ENCODE data around the gene ECSCR. TPM values are rescaled to one million over a fixed set of nuclear protein-coding genes. Genes with fewer than 3 reads are reported as not detected.

The ECSCR gene
- total and polyA plus RNA-seq, 2 donors (not counting 3 experiments of a cell fraction or from before 2014, with no cell fraction given): 365 to 1,085 TPM

DNA sequence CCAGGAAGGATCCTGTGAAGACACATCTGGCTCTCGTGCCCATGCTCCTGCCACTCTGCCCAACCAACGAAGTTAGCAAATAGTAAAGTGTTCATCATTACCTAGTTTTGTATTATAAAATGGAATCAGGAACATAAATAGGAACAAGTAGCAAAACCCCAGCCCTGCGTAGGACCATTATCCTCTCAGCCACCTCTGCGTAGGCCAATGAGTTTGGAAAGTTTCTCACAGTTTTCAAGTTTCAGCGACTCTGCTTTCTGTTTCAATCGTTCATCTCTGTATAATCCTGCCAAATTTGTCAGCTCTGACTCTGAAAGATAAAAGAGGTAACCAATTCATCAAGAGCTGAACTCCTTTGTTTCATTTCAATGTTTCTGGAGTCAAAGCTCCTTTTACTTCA, 48.6 kb downstream of the ECSCR start:
- no peak overlapping the region for H2AFZ ChIP-seq (ENCODE audit: low read depth, low read length)
- H3K27me3 ChIP-seq (ENCODE audit: control insufficient read depth in 2 of 2, insufficient read depth in 2 of 2, low read length in 2 of 2): no peaks in the 10 kb centered on the region
- H3K9me3 ChIP-seq (replicated peaks; ENCODE audit: control insufficient read depth, insufficient read depth, low read length): no peaks in the 10 kb centered on the region
- POLR2A ChIA-PET: no interaction called here
- TF ChIP-seq GATA2 (IDR thresholded peaks at IDR 0.05; ENCODE audit: insufficient read depth, insufficient read length, low read depth, low read length) (no peak), MAX (IDR thresholded peaks at IDR 0.05; ENCODE audit: insufficient read depth, insufficient read length) (no peak), MYC (IDR thresholded peaks at IDR 0.05; ENCODE audit: low read depth, low read length) (no peak), EZH2 (IDR thresholded peaks at IDR 0.05; ENCODE audit: borderline replicate concordance, low read depth, low read length, severe bottlenecking) (no peak), POLR2AphosphoS5 (IDR thresholded peaks at IDR 0.05; ENCODE audit: insufficient read depth, low read depth, low read length) (no peak), POLR2A (IDR thresholded peaks at IDR 0.05; ENCODE audit: low read depth, low read length) (no peak), FOS (IDR thresholded peaks at IDR 0.05; ENCODE audit: borderline replicate concordance, insufficient read depth, low read length) (no peak), JUN (IDR thresholded peaks at IDR 0.05; ENCODE audit: borderline replicate concordance, insufficient read depth, insufficient read length, low read depth) (no peak)
- TF ChIP-seq, protein P1, sequence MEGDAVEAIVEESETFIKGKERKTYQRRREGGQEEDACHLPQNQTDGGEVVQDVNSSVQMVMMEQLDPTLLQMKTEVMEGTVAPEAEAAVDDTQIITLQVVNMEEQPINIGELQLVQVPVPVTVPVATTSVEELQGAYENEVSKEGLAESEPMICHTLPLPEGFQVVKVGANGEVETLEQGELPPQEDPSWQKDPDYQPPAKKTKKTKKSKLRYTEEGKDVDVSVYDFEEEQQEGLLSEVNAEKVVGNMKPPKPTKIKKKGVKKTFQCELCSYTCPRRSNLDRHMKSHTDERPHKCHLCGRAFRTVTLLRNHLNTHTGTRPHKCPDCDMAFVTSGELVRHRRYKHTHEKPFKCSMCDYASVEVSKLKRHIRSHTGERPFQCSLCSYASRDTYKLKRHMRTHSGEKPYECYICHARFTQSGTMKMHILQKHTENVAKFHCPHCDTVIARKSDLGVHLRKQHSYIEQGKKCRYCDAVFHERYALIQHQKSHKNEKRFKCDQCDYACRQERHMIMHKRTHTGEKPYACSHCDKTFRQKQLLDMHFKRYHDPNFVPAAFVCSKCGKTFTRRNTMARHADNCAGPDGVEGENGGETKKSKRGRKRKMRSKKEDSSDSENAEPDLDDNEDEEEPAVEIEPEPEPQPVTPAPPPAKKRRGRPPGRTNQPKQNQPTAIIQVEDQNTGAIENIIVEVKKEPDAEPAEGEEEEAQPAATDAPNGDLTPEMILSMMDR (IDR thresholded peaks at IDR 0.05; ENCODE audit: extremely low read depth in 1 of 2, insufficient read depth in 1 of 2, low read depth in 1 of 2, low read length in 2 of 2): no peak
- peaks cover 2 to 10% of the 10 kb centered on the region in 2 experiments for H3K36me3 ChIP-seq (ENCODE audit: control insufficient read depth in 2 of 2, extremely low read depth in 1 of 2, insufficient read depth in 2 of 2, low read length in 2 of 2)
- H3K4me1 ChIP-seq (ENCODE audit: control insufficient read depth, extremely low read depth, insufficient read depth, low read length): peaks cover 14% of the 10 kb centered on the region
- DNase-seq (ENCODE audit: low read depth, low spot score) (no peak), FAIRE-seq (peak; percentile 24)
- H3K4me2 ChIP-seq (ENCODE audit: insufficient read depth, low read length): no peak overlapping the region
- dilution Hi-C loops (cut with MboI; ENCODE audit: extremely low pct_ligation_motif_present, low sequenced_read_pairs) (loop anchor here (10.0 kb wide), 1 partner anchor 111 kb away; no protein-coding TSS in a partner anchor), intact Hi-C loops (cut with micrococcal nuclease) (no loop called here)
- H3K4me3 ChIP-seq (replicated peaks in 1 of 3; ENCODE audit: insufficient read depth in 1 of 3, low read depth in 1 of 3, low read length in 3 of 3): no peak overlapping the region
- H3K9me1 ChIP-seq (replicated peaks; ENCODE audit: control insufficient read depth, extremely low read depth, insufficient read depth, low read length): no peaks in the 10 kb centered on the region
- no TSS peak for BruUV-seq (replicated peaks)
- CTCF ChIA-PET: interaction anchor here (1.1 kb wide), 1 partner anchor 9 kb away, joined by 3 read pairs; no protein-coding TSS in a partner anchor
- no peaks in the 10 kb centered on the region for H3K79me2 ChIP-seq (ENCODE audit: control insufficient read depth, insufficient read depth, low read length)
- H4K20me1 ChIP-seq (replicated peaks; ENCODE audit: control insufficient read depth, extremely low read depth, insufficient read depth, low read length): no peaks in the 10 kb centered on the region
- no peak overlapping the region for H3K9ac ChIP-seq (replicated peaks; ENCODE audit: extremely low read depth, insufficient read depth, low read length)
- H3K27ac ChIP-seq (ENCODE audit: insufficient read depth, low read depth, low read length): no peak overlapping the region
